Renal cortical epithelial cell (primary cell): ENCODE data around the gene MIF. TPM values are rescaled to one million over a fixed set of nuclear protein-coding genes. Genes with fewer than 3 reads are reported as not detected.
"Not testable (repeated sequence)": the region's sequence is repeated elsewhere in the genome, so short reads cannot be mapped to it uniquely, and the experiment has no call there.

Source experiments
- DNase-seq: peaks from one replicate; pipeline ENCODE4 v3.0.0-alpha.2; 2011; ENCODE audit warnings: low read depth
- total RNA-seq: library from RNA; depleted of rRNA; stranded (reverse); fragments of >200 nt; gene quantifications from 2 replicates; pipeline ENCODE4 v1.2.3, GENCODE V29; 2014

MIF gene
- total RNA-seq, 1 donor from 2014 or later = 213 TPM

DNA sequence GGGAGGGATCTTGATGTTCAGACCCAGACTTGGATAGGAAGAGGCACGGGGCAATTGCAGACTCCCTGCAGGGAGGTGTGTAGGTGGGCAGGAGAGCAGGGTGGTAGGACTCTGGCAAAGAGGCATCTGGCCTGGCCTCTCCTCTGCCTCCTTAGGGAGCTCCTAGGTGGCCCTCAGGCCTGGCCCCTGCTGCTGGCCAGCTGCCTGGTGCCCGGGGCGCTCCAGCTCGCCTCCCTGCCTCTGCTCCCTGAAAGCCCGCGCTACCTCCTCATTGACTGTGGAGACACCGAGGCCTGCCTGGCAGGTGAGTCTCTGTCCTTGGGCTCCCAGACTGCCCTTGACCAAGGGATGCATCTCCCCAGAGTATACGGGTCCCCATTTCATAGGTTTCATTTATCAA lies 16.6 kb upstream of the MIF start:
- DNase-seq = no peak

DNA sequence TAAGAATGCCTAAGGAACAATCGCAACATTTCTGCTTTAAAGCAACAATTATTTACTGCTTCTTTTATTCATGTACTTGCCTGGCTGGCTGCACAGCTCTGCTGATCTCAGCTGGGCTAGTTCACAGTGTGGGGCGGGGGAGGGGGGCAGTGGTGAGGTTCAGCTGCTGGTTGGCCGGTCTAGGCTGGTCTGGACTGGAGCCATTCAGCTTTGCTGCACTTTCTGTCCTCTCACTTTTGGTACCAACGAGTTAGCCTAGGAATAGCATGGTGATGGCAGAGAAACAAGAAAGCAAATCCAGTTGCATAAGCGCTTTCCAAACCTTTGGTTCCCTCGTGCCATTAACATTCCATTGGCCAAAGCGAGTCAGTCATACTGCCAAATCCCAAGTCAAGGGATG lies 16.0 kb upstream of the MIF start:
- peak; percentile 38 for DNase-seq

DNA sequence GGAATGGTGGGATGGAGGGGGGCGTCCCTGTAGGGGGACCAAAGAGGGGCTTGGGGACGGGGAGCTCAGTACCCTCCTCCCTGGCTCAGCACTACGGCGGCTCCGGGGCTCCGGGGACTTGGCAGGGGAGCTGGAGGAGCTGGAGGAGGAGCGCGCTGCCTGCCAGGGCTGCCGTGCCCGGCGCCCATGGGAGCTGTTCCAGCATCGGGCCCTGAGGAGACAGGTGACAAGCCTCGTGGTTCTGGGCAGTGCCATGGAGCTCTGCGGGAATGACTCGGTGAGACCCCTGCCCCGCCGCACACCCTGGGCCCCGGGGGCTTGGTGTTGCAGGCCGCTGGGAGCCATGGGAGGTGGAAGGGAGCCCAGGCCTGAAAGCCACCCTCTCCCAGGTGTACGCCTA lies 11.8 kb upstream of the MIF start:
- no peak for DNase-seq

GRCh38 chr22:23883658-23884057 lies 10.5 kb upstream of the MIF start:
- no peak for DNase-seq

DNA sequence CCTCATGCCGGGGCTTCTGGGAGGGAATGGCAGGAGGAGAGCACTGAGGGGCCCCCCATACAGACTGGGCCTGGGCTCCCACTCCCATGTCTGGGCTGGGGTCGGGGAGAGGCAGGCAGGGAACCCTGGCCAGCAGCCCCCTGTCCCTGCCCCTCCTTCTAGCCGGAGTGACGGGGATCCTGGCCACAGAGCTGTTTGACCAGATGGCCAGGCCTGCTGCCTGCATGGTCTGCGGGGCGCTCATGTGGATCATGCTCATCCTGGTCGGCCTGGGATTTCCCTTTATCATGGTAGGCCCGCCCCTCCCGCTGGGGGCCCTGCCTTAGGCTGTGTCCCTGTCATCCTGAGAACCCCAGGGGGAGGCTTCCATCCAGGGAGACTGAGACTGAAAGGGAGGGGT lies 10.0 kb upstream of the MIF start:
- DNase-seq = no peak

DNA sequence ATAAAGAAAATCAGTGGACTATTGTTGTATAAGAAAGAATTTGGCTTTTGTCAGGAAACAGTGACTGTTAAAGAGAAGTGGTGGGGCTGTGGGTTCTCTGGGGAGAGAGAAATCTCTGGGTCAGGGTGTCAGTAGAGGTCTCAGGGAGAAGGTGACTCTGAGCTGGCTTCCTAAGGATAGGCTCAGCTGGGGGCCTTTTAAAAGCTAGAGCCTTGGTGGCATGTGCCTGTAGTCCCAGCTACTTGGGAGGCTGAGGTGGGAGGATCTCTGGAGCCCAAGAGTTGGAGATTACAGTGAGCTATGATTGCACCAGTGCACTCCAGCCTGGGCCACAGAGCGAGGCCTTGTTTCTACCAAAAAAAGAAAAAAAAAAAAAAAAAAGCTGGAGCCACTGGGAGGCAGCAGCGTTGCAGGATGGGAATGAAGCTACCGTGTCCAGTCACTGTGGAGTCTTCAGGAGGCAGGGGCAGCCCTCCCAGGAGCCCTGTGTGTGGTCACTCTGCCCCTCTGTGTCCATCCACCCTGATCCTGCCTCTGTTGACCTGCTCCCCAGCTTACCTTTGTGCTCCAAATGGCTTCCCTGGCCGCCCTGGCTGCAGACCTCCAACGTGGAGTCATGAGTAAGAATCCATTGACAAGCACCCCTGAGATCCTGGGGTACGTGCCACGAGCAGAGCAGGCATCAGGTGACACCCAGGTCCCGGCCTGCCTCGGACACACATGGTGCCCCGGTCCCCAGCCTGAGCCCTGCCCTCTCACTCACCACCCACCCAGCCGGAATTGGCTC lies 5.4 kb upstream of the MIF start:
- DNase-seq = no peak

- no peak for DNase-seq
Measured at GRCh38 chr22:23889620-23890019, 4.6 kb upstream of the MIF start.

- DNase-seq = no peak
Measured at GRCh38 chr22:23891726-23892125, 2.5 kb upstream of the MIF start.

DNA sequence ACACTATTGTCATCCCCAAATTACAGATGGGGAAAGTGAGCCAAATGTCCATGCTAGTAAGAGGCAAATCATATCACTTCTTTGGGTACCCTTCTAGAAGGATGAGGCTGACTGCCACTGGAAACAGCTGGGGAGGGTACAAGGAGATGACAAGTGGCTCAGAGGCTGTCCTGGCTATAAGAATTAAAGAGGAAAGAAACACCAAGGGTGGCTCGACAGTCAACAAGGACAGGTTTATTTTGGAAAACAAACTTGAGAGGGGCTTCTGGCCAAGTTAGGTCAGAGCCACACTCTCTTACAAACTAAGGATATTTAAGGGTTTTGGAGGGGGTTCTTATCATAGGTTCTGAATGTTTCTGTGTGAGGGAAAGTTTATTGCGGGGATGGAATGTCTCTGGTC lies 2.1 kb upstream of the MIF start:
- no peak for DNase-seq

DNA sequence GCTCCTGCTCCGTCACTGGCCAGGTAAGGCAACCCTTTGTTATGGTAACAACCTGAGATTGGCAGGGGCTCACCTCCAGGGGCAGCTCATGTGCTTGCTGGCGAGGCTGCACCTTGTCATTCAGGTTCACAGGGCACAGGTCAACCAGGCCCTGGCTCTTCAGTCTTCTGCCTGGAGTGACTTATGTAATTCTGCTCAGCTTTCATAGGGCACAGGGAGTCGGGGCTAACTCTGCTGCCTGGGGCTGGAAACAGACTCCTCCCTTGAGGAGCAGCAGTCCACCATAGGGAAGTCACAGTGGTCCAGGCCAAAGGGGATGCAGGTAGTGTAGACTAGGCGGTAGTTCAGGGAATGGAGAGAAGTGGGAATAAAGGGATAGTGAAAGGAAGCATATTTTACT lies 1.5 kb upstream of the MIF start:
- no peak for DNase-seq

DNA sequence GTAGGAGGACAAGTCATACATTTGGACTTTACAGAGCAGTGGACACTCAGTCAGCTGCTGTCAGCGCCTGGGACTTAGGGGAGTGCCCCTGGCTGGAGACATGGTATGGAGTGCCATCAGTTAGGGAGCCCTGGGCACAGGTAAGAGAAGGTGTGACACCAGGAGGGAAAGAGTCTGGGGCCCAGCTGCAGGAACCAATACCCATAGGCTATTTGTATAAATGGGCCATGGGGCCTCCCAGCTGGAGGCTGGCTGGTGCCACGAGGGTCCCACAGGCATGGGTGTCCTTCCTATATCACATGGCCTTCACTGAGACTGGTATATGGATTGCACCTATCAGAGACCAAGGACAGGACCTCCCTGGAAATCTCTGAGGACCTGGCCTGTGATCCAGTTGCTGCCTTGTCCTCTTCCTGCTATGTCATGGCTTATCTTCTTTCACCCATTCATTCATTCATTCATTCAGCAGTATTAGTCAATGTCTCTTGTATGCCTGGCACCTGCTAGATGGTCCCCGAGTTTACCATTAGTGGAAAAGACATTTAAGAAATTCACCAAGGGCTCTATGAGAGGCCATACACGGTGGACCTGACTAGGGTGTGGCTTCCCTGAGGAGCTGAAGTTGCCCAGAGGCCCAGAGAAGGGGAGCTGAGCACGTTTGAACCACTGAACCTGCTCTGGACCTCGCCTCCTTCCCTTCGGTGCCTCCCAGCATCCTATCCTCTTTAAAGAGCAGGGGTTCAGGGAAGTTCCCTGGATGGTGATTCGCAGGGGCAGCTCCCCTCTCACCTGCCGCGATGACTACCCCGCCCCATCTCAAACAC lies 850 bp upstream of the MIF start:
- no peak for DNase-seq

DNA sequence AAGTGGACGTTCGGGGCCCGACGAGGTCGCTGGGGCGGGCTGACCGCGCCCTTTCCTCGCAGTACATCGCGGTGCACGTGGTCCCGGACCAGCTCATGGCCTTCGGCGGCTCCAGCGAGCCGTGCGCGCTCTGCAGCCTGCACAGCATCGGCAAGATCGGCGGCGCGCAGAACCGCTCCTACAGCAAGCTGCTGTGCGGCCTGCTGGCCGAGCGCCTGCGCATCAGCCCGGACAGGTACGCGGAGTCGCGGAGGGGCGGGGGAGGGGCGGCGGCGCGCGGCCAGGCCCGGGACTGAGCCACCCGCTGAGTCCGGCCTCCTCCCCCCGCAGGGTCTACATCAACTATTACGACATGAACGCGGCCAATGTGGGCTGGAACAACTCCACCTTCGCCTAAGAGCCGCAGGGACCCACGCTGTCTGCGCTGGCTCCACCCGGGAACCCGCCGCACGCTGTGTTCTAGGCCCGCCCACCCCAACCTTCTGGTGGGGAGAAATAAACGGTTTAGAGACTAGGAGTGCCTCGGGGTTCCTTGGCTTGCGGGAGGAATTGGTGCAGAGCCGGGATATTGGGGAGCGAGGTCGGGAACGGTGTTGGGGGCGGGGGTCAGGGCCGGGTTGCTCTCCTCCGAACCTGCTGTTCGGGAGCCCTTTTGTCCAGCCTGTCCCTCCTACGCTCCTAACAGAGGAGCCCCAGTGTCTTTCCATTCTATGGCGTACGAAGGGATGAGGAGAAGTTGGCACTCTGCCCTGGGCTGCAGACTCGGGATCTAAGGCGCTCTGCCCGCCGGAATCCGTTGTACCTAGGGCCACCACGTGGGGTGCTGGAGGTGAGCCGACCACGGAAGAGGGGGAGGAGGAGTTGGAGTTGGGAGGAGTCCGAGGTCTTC lies 771 bp downstream of the MIF start:
- DNase-seq = peak; percentile 62

- no peak for DNase-seq
Measured at GRCh38 chr22:23895599-23896144, 1.5 kb downstream of the MIF start.

DNA sequence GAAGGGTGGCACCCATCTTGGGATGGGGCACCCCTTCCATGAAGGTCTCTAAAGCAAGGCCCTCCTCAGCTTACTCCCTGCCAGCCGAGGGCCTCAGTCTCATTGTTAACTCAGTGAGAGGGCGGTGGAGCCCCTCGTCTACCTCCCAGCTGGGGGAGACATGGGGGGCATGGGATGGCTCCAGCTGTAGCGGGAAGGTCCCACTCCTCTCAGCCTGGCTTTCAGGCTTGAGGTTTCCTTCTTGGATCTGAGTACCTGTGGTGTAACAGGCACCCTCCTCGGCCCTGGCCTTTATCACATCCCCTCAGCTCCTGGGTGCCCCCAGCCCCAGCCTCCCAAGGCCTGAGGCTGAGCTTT lies 2.0 kb downstream of the MIF start:
- no peak for DNase-seq

GRCh38 chr22:23896523-23897186 lies 2.5 kb downstream of the MIF start:
- DNase-seq = no peak

GRCh38 chr22:23897320-23897719 lies 3.1 kb downstream of the MIF start:
- DNase-seq = no peak

DNA sequence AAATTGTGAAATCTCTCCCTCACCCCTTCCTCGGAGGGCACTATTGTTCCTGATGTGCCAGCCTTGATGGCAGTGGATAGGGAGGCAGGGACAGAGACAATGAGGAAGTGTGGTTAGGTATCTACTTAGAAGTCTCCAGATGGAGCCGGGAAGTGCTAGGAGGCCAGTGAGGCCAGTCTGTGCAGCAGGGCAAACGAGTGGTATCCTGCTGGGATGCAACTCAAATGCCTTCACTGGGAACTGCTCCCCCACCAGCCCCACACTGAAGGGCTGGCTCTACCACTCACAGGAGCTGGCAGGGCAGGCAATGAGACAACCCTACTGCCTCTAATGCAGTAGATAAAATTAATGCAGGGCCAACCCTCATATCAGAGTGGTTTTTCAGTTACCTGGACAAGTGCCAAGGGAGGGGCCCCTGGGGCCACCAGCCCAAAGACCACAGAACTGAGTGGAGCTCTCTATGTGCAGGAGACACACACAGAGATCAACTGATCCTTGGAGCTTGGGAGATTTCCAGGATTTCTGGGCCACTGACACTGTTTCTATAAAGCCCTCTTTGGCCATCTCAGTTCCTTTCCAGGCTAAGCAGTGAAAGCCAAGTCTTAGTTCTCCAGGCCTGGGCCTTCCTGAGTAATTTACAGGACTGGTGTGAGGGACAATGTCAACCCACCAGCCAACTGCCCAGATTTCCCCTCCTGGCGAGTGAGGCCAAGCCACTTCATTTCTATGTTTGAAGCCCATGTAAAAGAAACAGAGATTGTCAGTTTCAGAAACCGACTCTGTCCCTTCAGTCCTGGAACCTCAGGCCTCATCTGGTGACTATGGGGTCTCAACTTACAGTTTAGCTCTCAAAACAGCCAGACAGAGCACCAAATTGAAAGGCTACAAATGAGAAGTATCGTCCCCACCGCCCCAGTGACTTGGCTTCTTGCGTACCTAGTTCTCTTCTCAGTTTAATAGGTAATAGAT lies 4.1 kb downstream of the MIF start:
- no peak for DNase-seq

GRCh38 chr22:23899042-23899745 lies 5.0 kb downstream of the MIF start:
- DNase-seq = no peak

DNA sequence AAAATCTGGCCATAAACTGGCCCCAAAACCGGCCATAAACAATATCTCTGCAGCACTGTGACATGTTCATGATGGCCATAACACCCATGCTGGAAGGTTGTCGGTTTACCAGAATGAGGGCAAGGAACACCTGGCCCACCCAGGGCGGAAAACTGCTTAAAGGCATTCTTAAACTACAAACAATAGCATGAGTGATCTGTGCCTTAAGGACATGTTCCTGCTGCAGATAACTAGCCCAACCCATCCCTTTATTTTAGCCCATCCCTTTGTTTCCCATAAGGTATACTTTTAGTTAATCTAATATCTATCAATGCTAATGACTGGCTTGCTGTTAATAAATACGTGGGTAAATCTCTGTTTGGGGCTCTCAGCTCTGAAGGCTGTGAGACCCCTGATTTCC lies 6.0 kb downstream of the MIF start:
- not testable (repeated sequence) for DNase-seq

DNA sequence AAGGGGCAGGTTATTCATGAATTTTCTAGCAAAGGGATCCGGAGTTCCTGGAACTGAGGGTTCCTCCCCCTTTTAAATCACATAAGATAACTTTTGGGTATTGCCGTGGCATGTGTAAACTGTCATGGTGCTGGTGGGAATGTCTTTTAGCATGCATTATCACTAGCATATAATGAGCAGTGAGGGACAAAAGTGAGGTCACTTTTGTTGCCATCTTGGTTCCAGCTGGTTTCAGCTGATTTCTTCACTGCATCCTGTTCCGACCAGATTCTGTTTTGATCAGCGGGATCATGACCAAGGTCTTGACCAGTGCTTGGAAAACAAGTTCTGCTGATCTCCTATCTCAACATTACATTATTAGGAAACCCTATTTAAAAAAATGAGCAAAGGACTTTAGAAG lies 7.4 kb downstream of the MIF start:
- peak; percentile 18 for DNase-seq
